ENCODE results near the gene SIGLEC6.

SIGLEC6 gene

DNA sequence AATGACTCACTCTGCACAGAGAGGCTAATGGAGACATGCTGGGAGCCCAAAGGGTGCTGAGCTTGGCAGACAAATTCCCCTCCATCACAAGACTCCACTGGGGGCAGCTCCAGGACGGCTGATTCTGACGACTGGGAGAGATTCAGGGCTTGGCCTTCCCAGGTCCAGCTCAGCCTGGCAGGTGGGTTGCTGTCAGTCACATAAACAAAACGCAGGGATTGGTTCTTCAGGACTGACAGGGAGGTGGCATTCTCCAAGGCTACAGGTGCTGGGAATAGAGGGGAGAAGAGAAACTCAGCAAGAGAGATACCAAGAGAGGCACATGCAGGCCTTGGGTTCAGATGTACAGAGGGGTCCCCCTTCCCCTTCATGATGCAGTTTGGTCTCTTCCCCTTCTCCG, 28.9 kb upstream of the SIGLEC6 start:
- no peak overlapping the region for H3K4me3 ChIP-seq (replicated peaks in 1 of 2; ENCODE audit: low read depth in 2 of 2, low read length in 2 of 2)
- TF ChIP-seq CTCF (IDR thresholded peaks at IDR 0.05; ENCODE audit: low read depth, low read length) = no peak
- DNase-seq (ENCODE audit: low read depth in 2 of 2) = no peak

DNA sequence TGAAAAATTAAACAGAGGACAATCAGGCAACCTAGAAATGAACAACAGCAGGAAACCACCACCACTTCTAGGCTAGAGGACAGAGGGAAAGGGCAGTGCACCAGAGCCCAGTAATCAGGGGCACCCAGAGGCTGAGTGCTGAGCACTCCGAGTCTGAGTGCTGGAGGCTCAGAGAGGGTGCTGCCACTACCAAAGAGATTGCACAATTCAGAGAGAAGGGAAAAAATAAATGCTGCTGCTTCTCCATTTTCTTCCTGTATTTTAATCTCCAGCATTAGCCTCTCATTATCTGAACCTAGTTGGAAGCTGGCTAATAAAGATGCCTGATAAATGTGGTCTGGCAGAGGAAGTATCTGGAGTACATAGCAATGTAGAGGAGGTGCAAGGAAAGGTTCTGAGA, 27.8 kb upstream of the SIGLEC6 start:
- no peak for TF ChIP-seq CTCF (IDR thresholded peaks at IDR 0.05; ENCODE audit: low read depth, low read length)
- DNase-seq (ENCODE audit: low read depth in 2 of 2) = no peak
- no peak overlapping the region for H3K4me3 ChIP-seq (replicated peaks in 1 of 2; ENCODE audit: low read depth in 2 of 2, low read length in 2 of 2)

DNA sequence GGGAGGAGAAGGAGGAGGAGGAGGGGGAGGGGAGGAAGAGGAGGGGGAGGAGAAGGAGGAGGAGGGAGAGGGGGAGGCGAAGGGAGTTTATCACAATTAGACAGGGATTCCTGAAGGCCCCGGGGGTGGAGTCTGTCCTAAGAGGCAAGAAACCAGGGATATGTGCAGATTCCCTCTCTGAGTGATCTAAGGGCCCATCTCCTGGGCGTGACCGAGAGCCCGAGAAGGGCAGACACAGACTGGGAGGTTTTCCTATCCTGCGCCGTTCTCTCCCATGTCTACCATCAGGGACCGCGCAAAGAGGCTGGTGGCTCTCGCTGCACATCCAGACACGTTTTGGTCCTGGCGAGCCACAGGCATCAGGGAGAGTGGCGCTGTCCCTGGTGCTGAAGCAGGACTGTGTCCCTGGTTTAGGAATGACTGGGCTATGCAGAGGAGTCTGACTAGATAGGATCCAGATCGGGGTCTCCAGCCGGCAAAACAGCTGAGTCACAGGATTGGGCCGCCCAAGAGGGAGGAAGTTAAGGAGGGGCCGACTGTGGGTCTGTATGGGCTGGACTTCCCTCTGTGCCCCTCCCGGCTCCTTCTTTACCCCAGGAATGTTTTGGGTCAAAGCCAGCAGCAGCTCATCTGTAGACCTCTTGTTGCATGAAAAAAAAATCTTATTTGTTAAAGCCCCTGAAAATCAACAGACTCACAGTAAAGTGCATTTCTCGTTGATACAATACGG, 21.7 kb upstream of the SIGLEC6 start:
- peak; percentile 62 to 68 for DNase-seq (ENCODE audit: low read depth in 2 of 2)
- TF ChIP-seq CTCF (IDR thresholded peaks at IDR 0.05; ENCODE audit: low read depth, low read length) = no peak
- no peak overlapping the region for H3K4me3 ChIP-seq (replicated peaks in 1 of 2; ENCODE audit: low read depth in 2 of 2, low read length in 2 of 2)

- no peak for TF ChIP-seq CTCF (IDR thresholded peaks at IDR 0.05; ENCODE audit: low read depth, low read length)
- no peak for DNase-seq (ENCODE audit: low read depth in 2 of 2)
Observed at GRCh38 chr19:51552608-51552995, 21.1 kb upstream of the SIGLEC6 start.

DNA sequence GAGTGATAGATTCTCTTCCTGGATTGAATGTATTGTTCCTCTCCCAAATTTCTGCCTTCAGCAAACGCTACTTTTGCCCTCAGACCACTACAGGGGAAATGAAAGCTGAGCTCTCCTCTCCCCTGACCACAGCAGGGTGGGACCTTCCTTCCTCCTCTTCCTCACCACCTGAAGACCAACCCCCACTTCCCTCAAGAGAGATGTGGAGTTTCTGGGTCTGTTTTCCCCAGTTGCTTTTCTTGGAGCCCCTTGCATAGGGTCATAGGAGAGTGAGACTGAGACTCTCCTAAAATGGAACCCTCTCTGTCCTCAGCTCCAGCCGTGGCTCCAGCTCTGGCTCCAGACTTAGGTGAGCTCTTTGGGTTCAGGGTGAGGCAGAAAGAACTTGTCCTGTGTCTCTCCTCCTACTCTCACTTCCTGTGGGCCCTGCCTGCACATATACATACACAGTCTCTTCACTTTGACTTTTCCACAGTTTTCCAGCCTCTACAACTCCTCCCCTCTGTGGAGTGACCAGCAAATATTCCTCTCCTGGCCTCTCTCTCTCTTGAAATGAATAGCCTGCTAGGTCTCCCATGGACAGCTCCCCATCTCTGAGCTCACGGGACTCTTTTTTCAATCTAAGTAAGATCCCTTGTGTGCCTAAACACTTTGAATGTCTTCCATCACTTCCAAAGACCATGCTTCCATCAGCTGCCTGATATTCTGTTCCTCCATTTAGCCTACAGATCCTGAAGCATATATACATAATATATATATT, 20.4 kb upstream of the SIGLEC6 start:
- no peak for TF ChIP-seq CTCF (IDR thresholded peaks at IDR 0.05; ENCODE audit: low read depth, low read length)
- H3K4me3 ChIP-seq (replicated peaks in 1 of 2; ENCODE audit: low read depth in 2 of 2, low read length in 2 of 2) = no peak overlapping the region
- DNase-seq (ENCODE audit: low read depth in 2 of 2) = no peak

More at GRCh38 chr19:51552608-51552995, 21.1 kb upstream of the SIGLEC6 start:
- no peak overlapping the region for H3K4me3 ChIP-seq (replicated peaks in 1 of 2; ENCODE audit: low read depth in 2 of 2, low read length in 2 of 2)

GRCh38 chr19:51550848-51551672, 19.6 kb upstream of the SIGLEC6 start:
- TF ChIP-seq CTCF (IDR thresholded peaks at IDR 0.05; ENCODE audit: low read depth, low read length) = no peak
- DNase-seq (ENCODE audit: low read depth in 2 of 2) = no peak
- no peak overlapping the region for H3K4me3 ChIP-seq (replicated peaks in 1 of 2; ENCODE audit: low read depth in 2 of 2, low read length in 2 of 2)

Data from cardiac fibroblast (primary cell).